Lower leg skin (tissue), 4 donors: Measurements from ENCODE around the gene EBF3. TPM values are rescaled to one million over a fixed set of nuclear protein-coding genes. Genes with fewer than 3 reads are reported as not detected.

Experiments used
- DNase-seq, 2 donors: peaks; one replicate each; pipeline ENCODE4 v3.0.0-alpha.2; 2019; ENCODE audit warnings: low spot score in 2 of 2
- H3K4me3 ChIP-seq: fragments of 200-600 bp; sonication (generic); 2 replicates; pipeline ENCODE4 v1.5.1; 2017; ENCODE audit warnings: mild to moderate bottlenecking, low read depth; ENCODE audit not compliant: poor library complexity, severe bottlenecking
- POLR2A ChIP-seq, 2 donors: fragments of 450-650 bp; IDR thresholded peaks; one replicate each; pipeline ENCODE4 v1.6.1; 2016 to 2017; ENCODE audit warnings: antibody characterized with exemption in 2 of 2, mild to moderate bottlenecking in 1 of 2, moderate library complexity in 1 of 2
- WGBS, 2 donors: methylation state at CpG; one replicate each; pipeline ENCODE4 v1.1.5; 2018; 5-methylcytosine and 5-hydroxymethylcytosine counted together
- intact Hi-C: fragments of 100-400 bp; cut with DNase I; formaldehyde crosslinking; loops from one replicate; pipeline ENCODE4 v1.15.0; 2023; ENCODE audit warnings: low total_unique reads
- total RNA-seq, 4 donors: library from RNA; depleted of rRNA; stranded (reverse); fragments of >200 nt; gene quantifications; one replicate each; pipeline ENCODE4 v1.1.0, GENCODE V29; 2016
- TF ChIP-seq, protein P1 (sequence below), 3 donors: fragments of 450-650 bp; IDR thresholded peaks; one replicate each; pipeline ENCODE4 v1.5.1; 2016; ENCODE audit warnings: antibody characterized with exemption in 3 of 3, mild to moderate bottlenecking in 3 of 3, moderate library complexity in 2 of 3

EBF3 gene
- total RNA-seq, 4 donors from 2014 or later: 0.80 to 8.5 (median 2.4) TPM

DNA sequence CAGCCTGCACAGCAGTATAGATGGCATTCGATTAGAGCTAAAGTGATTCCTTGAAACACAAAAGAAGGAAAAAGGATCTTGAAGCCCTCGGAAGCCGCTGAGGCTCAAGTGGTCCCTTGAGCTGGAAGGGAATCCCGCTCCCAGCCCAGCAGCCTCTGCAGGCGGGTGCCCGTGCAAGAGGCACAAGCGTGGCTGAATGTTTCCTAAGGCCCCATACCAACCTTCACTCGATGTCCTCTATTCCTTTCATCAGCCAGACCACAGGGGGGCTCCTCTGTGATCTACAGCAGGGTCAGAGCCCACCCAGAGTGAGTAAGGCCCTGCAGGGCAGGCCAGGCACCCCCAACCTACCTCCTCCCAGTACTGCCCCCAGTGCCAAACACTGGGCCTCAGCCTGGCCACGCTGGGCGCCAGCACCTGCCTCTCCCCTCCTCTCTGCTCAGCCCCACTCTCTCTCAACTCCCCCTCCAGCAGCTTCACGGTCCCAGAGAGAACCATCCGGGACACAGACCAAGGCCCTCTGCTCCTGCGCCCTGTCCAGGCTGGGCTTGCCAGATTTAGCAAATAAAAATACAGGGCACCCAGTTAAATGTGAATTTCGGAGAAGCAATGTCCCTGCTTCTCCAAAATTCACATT lies 30.5 kb downstream of the EBF3 start:
- WGBS, 2 donors: 91% methylated on average over 14 of the region's 14 CpGs
- intact Hi-C loops: no loop called here
- no peak for DNase-seq
- no peak overlapping the region for H3K4me3 ChIP-seq
- TF ChIP-seq POLR2A (IDR thresholded peaks at IDR 0.05): no peak
- TF ChIP-seq, protein P1, sequence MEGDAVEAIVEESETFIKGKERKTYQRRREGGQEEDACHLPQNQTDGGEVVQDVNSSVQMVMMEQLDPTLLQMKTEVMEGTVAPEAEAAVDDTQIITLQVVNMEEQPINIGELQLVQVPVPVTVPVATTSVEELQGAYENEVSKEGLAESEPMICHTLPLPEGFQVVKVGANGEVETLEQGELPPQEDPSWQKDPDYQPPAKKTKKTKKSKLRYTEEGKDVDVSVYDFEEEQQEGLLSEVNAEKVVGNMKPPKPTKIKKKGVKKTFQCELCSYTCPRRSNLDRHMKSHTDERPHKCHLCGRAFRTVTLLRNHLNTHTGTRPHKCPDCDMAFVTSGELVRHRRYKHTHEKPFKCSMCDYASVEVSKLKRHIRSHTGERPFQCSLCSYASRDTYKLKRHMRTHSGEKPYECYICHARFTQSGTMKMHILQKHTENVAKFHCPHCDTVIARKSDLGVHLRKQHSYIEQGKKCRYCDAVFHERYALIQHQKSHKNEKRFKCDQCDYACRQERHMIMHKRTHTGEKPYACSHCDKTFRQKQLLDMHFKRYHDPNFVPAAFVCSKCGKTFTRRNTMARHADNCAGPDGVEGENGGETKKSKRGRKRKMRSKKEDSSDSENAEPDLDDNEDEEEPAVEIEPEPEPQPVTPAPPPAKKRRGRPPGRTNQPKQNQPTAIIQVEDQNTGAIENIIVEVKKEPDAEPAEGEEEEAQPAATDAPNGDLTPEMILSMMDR (IDR thresholded peaks at IDR 0.05): no peak

DNA sequence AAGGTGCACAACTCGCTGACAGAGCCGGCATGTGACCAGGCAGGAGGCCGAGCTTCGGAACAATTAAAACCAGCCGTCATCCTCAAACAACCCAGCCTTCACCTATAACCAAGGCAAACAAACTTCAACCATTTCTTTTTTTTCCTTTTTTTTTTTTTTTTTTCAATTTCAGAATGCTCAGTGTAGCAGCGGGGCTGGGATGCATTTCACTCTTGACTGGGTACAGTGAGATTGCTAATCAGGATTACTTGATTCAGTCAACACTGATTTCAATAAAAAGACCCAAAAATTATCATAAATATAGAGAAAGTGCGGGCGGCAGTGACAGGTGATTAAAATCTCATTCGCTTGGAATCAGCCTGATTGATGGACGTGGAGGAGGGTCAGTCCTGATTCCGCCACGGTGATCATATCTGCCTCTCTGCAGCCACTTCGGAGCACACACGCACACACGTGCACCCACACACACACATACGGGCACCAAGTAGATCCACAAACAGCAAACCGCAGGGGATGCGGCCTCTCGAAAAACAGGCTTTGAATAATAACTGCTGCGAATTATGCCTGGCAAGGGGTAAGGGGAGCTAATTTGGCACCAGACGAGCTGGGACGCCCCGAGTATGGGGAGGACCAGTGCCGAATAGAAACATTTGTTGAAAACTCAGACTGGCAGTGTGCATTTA lies 31.2 kb downstream of the EBF3 start:
- 87 to 88% methylated on average over 24 of the region's 24 CpGs for WGBS, 2 donors
- intact Hi-C loops: no loop called here
- H3K4me3 ChIP-seq: no peak overlapping the region
- TF ChIP-seq POLR2A (IDR thresholded peaks at IDR 0.05): no peak
- TF ChIP-seq, protein P1 (IDR thresholded peaks at IDR 0.05): no peak
- DNase-seq: peak in 1 of 2 donors; percentile 80

DNA sequence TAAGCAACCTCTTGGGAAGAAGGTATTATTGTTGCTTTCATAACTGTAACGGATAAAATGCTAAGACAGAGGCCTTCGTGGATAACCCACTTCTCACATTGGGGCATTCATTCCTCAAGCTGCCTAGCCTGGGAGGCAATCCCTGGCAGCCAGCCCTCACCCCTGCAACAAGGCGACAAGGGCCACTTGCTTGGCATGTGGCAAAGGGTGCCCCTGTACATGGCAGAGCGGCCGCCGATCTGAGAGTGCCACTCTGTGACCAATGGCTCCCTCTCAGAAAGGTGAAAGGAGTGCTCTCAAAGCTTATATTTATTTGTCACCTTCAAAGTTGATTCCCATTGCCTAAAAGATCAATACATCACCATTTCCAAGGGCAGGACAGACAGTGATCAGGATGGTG lies 31.9 kb downstream of the EBF3 start:
- no peak for TF ChIP-seq POLR2A (IDR thresholded peaks at IDR 0.05)
- TF ChIP-seq, protein P1 (IDR thresholded peaks at IDR 0.05): no peak
- intact Hi-C loops: no loop called here
- no peak overlapping the region for H3K4me3 ChIP-seq
- peak in 1 of 2 donors; percentile 67 for DNase-seq
- 92 to 93% methylated on average over 6 of the region's 6 CpGs for WGBS, 2 donors

DNA sequence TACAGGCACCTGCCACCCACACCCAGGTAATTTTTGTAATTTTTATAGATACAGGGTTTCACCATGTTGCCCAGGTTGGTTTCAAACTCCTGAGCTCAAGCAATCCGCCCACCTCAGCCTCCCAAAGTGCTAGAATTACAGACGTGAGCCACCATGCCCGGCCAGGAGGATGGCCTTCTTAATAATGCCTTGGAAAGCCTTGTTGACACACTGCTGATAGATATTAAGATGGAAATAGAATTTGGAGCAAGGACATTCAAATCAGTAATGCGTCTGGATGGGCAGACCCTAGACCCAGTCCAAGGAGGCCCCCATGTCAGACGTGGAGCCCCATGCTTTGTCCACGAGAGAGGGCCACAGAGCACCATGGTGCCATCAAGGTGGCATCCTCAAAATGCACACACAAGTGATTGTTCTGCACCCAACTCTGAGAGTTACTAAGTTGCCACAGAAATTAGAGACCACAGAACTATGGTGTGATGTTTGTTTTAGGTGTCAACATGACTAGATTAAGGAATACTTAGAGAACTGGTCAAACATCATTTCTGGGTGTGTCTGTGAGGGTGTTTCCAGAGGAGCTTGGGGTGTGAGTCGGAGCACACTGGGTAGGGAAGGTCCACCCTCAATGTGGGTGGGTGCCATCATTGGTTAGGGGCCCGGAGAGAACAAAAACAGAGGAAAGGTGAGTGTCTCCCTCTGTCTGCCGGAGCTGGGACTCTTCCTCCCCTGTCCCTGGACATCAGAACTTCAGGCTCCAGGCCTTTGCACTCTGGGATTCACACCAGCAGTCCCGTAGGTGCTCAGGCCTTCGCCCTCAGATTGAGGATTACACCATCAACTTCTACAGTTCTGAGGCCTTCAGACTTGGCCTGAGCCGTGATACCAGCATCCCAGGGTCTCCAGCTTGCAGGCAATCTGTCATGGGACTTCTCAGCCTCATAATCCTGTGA lies 34.5 kb downstream of the EBF3 start:
- 80 to 83% methylated on average over 12 of the region's 12 CpGs for WGBS, 2 donors
- intact Hi-C loops: no loop called here
- no peak overlapping the region for H3K4me3 ChIP-seq
- no peak for DNase-seq
- TF ChIP-seq, protein P1 (IDR thresholded peaks at IDR 0.05): no peak
- TF ChIP-seq POLR2A (IDR thresholded peaks at IDR 0.05): no peak

DNA sequence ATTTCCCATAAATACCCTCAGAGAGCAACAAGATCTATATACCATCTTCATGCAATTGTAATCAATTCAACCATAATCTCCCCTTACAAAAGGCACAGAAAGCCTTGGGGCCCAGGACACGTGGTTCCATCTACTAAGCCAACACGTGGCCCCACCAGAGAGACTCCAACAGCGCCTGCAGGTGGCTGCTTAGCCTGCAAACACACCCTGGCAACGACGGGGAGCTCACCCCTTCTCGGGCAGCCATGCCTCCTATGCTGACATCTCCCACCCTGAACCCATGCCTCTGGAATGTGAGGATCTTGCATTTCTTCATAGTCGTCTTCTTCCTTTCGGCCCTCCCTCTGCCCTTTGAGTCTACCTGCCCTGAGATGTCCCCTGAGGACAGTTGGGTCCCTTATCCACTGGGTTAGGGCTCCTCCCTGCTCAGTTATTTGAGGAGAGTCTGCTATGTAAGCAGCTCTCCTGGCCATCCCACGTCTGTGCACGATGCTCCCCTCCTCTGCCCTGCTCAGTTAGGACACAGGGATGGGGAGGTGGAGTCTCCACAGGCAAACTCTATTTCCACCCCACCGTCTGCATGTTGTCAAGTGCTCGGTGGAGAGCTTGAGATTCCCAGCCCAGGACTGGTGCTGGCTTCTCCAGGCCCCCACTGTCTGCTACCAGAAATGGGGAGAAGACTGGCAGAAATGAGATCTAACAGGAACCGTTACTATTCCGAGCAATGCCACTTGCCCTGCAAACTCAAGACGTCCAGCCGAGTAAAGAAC lies 36.5 kb downstream of the EBF3 start:
- 86 to 87% methylated on average over 16 of the region's 16 CpGs for WGBS, 2 donors
- no peak overlapping the region for H3K4me3 ChIP-seq
- no peak for DNase-seq
- TF ChIP-seq, protein P1 (IDR thresholded peaks at IDR 0.05): no peak
- no peak for TF ChIP-seq POLR2A (IDR thresholded peaks at IDR 0.05)
- intact Hi-C loops: no loop called here
